PFSK-1 (cell line): ENCODE results near the gene F10.

ENCODE experiments used
- POLR2AphosphoS5 ChIP-seq: IDR thresholded peaks from 2 replicates; pipeline ENCODE4 v1.6.1; 2012; ENCODE audit warnings: low read depth, mild to moderate bottlenecking, control low read depth, low read length, moderate library complexity
- SIN3A ChIP-seq: IDR thresholded peaks from 2 replicates; pipeline ENCODE4 v1.6.1; 2012; ENCODE audit warnings: mild to moderate bottlenecking, low read length, moderate library complexity, borderline replicate concordance; ENCODE audit not compliant: insufficient read depth
- TAF1 ChIP-seq: IDR thresholded peaks from 2 replicates; pipeline ENCODE4 v1.6.1; 2012; ENCODE audit warnings: low read length, control low read depth, borderline replicate concordance; ENCODE audit not compliant: insufficient read depth
- TF ChIP-seq, protein P1 (sequence below), 2 experiments: IDR thresholded peaks; 2 replicates each; pipeline versions ENCODE4 v1.6.1 to v1.8.0; 2011 to 2012; ENCODE audit warnings: low read depth in 2 of 2, low read length in 2 of 2, control low read depth in 1 of 2, inconsistent platforms in 1 of 2, mild to moderate bottlenecking in 1 of 2, moderate library complexity in 1 of 2; ENCODE audit not compliant: insufficient read depth in 1 of 2

DNA sequence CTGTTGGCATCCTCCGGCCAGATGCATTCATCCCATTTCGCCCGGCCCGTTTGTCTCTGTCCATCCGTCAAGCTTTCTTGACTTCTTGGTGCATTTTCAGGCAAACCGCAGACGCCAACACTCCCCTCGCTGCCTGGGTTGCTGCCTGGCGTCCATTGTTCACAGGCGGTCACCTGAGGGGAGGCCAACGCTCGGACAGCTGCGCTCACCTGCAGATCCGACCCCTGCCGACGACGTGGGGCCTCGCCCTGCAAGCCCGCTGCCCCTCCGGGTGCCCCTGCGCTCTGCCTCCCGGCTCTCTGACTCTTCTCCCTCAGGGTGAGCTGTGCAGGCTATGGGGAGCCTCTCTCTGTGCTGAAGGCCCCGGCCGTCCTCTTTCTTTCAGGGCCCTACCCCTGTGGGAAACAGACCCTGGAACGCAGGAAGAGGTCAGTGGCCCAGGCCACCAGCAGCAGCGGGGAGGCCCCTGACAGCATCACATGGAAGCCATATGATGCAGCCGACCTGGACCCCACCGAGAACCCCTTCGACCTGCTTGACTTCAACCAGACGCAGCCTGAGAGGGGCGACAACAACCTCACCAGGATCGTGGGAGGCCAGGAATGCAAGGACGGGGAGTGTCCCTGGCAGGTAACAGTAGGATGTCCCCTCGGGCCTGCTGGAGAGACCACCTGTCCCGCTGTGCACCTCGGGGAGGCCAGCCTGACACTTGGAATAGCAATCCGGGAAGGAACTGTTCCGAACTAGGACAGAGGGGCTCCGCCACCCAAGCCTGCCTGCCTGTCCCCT, 21.1 kb downstream of the F10 start:
- no peak for TF ChIP-seq POLR2AphosphoS5
- TF ChIP-seq, protein P1, sequence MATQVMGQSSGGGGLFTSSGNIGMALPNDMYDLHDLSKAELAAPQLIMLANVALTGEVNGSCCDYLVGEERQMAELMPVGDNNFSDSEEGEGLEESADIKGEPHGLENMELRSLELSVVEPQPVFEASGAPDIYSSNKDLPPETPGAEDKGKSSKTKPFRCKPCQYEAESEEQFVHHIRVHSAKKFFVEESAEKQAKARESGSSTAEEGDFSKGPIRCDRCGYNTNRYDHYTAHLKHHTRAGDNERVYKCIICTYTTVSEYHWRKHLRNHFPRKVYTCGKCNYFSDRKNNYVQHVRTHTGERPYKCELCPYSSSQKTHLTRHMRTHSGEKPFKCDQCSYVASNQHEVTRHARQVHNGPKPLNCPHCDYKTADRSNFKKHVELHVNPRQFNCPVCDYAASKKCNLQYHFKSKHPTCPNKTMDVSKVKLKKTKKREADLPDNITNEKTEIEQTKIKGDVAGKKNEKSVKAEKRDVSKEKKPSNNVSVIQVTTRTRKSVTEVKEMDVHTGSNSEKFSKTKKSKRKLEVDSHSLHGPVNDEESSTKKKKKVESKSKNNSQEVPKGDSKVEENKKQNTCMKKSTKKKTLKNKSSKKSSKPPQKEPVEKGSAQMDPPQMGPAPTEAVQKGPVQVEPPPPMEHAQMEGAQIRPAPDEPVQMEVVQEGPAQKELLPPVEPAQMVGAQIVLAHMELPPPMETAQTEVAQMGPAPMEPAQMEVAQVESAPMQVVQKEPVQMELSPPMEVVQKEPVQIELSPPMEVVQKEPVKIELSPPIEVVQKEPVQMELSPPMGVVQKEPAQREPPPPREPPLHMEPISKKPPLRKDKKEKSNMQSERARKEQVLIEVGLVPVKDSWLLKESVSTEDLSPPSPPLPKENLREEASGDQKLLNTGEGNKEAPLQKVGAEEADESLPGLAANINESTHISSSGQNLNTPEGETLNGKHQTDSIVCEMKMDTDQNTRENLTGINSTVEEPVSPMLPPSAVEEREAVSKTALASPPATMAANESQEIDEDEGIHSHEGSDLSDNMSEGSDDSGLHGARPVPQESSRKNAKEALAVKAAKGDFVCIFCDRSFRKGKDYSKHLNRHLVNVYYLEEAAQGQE (IDR thresholded peaks at IDR 0.05; ENCODE audit: insufficient read depth in 1 of 2, low read depth in 2 of 2, low read length in 2 of 2), result no peak
- TF ChIP-seq SIN3A, result no peak
- no peak for TF ChIP-seq TAF1
